NCI-H510A (cell line): ENCODE measurements around the gene ARMC2.

ENCODE experiments used
- DNase-seq: peaks from one replicate; lab custom pipeline; 2025; lab: John Stamatoyannopoulos, UW

Gene ARMC2

DNA sequence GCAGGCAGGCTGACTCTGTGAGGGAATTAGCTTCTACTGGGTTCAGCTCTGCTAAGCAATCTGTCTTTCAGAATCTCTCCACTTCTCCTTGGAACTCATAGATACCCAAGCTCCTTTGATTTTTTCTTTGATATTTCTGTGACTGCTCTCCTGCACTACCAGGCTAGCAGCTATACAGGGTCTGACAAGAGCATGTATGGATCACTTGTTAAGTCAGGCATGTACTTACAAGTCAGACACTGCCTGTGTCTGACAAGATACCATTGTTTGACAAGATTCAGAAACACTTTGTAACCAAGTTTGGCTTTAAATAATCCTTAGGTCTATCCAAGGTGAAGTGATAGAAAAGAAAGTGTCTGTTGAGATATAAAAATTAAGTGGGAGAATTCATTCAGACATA lies 167.0 kb downstream of the ARMC2 start:
- no peak for DNase-seq

DNA sequence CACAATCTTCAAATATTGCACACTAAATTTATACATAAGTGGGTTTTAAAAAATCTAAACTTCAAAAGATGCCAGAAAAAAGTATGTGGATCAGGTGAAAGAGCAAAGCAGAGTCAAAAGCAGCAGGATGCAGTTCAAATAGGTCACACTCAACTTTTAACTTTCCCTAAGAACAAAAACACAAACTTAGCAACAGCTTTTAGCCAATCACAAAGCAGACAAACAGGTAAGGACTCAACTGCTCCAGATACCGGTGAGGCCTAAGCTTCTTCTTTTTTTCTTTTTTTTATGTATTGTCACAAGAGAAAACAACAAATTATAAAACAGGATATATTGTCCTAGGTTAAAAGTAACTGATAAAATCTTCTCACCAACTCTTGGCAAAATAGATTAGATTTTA lies 171.7 kb downstream of the ARMC2 start:
- no peak for DNase-seq

DNA sequence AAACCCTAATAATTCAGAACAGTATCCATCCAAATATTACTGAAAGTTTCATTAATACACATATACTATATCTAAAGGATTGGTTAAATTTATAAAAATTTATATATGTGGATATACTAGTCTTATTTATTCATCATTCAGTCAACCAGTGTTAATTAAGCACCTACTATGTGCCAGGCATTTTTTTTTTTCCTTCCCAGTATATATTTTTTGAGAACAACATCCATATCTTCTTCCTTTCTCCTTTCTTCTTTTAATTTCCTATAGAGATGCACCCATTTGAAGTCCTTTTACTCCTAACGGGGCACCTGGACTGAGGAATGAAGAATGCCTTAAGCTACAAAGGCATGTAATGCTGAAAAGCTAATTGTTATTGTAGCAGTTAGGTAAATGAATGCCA lies 173.6 kb downstream of the ARMC2 start:
- no peak for DNase-seq

DNA sequence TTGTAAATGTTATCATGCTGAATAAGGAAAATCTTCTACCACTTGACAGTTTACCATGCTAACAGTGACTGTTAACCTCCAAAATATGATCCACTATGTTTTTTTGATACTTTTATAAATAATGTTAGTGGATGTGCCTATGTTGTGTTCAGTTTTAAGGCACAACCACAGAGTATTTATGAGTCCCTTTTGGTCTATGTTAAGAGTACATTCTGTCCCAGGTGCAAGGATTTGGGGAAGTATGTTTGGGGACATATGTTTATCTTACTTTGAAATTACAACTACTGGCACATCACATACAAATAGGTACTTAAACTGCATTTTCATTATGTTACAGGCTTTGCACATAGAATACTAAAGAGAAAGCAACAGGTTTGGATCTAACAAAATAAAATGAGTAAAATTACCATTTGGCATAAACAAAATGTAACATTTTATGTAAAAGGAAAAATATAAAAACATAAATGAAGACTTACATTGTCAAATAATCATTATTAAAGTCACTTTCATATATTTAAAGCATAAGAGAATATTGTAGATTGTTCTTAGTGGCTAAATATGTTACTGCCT lies 175.2 kb downstream of the ARMC2 start:
- DNase-seq = no peak
